ENCODE measurements around the gene P2RY12. TPM values are rescaled to one million over a fixed set of nuclear protein-coding genes. Genes with fewer than 3 reads are reported as not detected.

The P2RY12 gene
- under 1 TPM in 1 of 2 donors, not detected in 1; 0.78 TPM for total RNA-seq

DNA sequence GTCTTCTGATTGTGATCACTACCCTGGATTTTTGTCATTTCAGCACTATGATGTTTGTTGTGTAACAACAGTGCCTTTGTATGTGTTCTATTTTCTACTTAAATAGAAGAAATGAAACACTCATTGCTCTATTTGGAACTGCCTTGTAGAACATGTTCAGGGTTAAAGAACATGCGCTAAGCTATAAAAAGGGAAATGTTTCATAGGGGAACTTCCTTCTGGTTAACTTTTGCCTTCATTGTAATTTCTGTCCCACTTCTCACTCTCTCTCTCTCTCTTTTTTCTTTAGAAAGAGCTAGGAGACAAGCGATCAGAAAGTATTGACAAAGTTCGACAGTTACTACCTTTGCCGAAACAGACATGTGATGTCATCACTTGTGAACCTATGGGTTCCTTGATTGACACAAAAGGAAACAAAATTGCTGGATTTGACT, at the start of gene P2RY12:
Gene P2RY12, minus strand, starts transcription at position 13 of the 434 bp plus-strand sequence. CDS start 45,908 bp downstream, outside the sequence.
- Histone ChIP-seq H3K4me1 (no peaks in the 10 kb centered on the region), H3K27me3 (no peaks in the 10 kb centered on the region), H3K27ac (peak within 1 kb of the TSS in 1 of 4 donors; percentile 13), H3K36me3 (replicated peaks in 1 of 2; ENCODE audit: insufficient read depth in 1 of 2, low read depth in 2 of 2) (no peaks in the 10 kb centered on the region), H3K9me3 (no peaks in the 10 kb centered on the region), H3K4me3 (no peak within 1 kb of the TSS)
- DNase-seq (no peak), ATAC-seq (no peak)
- intact Hi-C loops (cut with DNase I), result no loop called here
- TF ChIP-seq, protein P1, sequence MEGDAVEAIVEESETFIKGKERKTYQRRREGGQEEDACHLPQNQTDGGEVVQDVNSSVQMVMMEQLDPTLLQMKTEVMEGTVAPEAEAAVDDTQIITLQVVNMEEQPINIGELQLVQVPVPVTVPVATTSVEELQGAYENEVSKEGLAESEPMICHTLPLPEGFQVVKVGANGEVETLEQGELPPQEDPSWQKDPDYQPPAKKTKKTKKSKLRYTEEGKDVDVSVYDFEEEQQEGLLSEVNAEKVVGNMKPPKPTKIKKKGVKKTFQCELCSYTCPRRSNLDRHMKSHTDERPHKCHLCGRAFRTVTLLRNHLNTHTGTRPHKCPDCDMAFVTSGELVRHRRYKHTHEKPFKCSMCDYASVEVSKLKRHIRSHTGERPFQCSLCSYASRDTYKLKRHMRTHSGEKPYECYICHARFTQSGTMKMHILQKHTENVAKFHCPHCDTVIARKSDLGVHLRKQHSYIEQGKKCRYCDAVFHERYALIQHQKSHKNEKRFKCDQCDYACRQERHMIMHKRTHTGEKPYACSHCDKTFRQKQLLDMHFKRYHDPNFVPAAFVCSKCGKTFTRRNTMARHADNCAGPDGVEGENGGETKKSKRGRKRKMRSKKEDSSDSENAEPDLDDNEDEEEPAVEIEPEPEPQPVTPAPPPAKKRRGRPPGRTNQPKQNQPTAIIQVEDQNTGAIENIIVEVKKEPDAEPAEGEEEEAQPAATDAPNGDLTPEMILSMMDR (IDR thresholded peaks at IDR 0.05), result no peak
- no peak for TF ChIP-seq POLR2A (IDR thresholded peaks at IDR 0.05)
- WGBS, 2 donors, result 86 to 87% methylated on average over 4 of the region's 4 CpGs

DNA sequence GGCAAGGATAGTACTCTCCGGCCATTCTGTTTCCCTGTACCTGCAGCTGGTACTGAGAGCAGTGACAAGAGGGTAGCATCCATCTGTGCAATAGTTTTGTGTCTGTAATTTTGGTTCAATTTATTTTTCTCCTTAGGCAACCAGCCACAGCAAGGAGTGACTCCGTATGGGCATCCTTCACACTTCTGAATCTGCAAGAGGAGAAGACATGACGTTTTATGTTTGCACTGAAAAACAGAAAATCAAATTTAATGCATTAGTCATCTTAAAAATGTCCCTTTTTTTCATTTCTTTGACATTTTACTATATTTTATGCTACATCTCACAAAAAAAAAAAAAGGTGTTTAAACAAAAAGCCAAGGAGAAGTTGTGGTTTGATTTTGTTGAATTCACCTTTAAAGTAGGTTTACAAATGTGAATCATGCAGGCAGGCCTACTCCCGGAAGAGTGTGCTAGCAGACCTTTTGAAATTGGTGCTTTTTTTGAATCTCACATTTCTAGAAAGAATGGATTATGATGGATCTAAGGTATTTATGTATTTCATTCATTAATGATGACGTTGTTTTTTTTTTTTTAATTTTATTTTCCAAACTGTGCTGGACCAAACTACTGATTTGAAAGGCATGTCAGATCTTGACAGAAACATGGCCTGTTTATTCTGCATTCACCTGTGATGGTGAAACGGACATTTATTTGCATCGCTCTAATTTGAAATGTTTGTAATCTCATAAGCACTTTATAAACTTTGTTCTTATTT, 48.2 kb upstream of the P2RY12 start:
- Histone ChIP-seq H3K4me3 (no peak overlapping the region), H3K36me3 (replicated peaks in 1 of 2; ENCODE audit: insufficient read depth in 1 of 2, low read depth in 2 of 2) (no peaks in the 10 kb centered on the region), H3K27me3 (no peaks in the 10 kb centered on the region), H3K9me3 (no peaks in the 10 kb centered on the region), H3K27ac (no peak overlapping the region), H3K4me1 (no peaks in the 10 kb centered on the region)
- 82 to 83% methylated on average over 7 of the region's 7 CpGs for WGBS, 2 donors
- intact Hi-C loops (cut with DNase I), result no loop called here
- DNase-seq (no peak), ATAC-seq (no peak)
- TF ChIP-seq, protein P1 (IDR thresholded peaks at IDR 0.05), result no peak
- no peak for TF ChIP-seq POLR2A (IDR thresholded peaks at IDR 0.05)

DNA sequence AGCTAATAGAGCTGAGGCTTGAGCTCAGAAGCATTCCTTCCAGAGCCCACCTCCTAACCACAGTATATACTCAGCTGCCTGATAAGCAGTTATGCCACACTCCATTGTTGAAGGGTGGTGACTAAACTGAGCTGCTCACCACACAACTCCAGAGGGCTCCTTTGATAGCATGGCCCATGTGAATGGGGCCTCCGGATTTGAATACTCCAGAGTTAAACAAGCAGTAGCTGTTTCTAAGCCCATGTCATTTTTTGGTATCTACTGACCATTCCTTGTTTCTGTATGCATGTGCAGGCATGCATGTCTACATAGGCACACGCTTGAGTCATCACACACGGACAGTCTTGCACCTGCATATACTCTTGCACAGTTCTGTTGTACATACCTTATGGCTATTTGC, 47.4 kb upstream of the P2RY12 start:
- Histone ChIP-seq H3K9me3 (no peaks in the 10 kb centered on the region), H3K4me3 (no peak overlapping the region), H3K27me3 (no peaks in the 10 kb centered on the region), H3K36me3 (replicated peaks in 1 of 2; ENCODE audit: insufficient read depth in 1 of 2, low read depth in 2 of 2) (no peaks in the 10 kb centered on the region), H3K4me1 (no peaks in the 10 kb centered on the region), H3K27ac (no peak overlapping the region)
- ATAC-seq, result no peak
- intact Hi-C loops (cut with DNase I), result no loop called here
- 83 to 94% methylated on average over 3 of the region's 3 CpGs for WGBS, 2 donors
- TF ChIP-seq, protein P1 (IDR thresholded peaks at IDR 0.05), result no peak
- TF ChIP-seq POLR2A (IDR thresholded peaks at IDR 0.05), result no peak
- no peak for DNase-seq

DNA sequence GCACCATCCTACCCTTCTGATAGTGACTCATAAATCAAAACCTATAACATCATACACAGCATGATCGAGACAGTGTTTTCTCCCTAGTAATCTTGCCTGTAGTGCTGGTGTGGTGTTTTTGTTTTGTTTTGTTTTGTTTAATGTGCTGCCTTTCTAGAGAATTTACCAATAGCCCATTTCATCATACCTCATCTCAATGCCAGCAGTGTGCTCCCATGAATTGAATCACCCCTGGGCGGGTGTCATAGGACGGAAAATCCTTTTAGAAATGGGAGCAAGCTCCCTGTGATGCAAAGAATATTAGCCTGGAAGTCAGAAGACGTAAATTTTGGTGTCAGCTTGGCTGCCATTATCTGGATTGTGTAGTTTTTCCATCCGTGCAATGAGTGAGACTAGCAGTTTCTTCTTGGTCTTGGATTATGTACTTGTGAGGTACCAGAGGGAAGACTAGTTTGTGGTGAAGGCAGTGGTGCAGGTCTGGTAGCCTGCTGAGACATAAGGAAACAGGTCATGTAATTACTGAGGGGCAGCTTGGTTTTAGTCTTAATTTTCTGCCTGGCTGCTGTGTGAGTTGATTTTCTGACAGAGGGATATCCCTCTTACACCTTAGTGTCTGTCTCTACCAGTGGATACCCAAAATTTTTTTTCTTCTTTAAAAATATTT, 46.4 kb upstream of the P2RY12 start:
- H3K9me3 ChIP-seq, result no peaks in the 10 kb centered on the region
- no peak for DNase-seq
- no peak overlapping the region for H3K4me3 ChIP-seq
- TF ChIP-seq POLR2A (IDR thresholded peaks at IDR 0.05), result no peak
- H3K27me3 ChIP-seq, result no peaks in the 10 kb centered on the region
- WGBS, 2 donors, result 75 to 83% methylated on average over 5 of the region's 5 CpGs
- intact Hi-C loops (cut with DNase I), result no loop called here
- no peak for ATAC-seq
- no peaks in the 10 kb centered on the region for H3K4me1 ChIP-seq
- H3K27ac ChIP-seq, result no peak overlapping the region
- no peaks in the 10 kb centered on the region for H3K36me3 ChIP-seq (replicated peaks in 1 of 2; ENCODE audit: insufficient read depth in 1 of 2, low read depth in 2 of 2)

DNA sequence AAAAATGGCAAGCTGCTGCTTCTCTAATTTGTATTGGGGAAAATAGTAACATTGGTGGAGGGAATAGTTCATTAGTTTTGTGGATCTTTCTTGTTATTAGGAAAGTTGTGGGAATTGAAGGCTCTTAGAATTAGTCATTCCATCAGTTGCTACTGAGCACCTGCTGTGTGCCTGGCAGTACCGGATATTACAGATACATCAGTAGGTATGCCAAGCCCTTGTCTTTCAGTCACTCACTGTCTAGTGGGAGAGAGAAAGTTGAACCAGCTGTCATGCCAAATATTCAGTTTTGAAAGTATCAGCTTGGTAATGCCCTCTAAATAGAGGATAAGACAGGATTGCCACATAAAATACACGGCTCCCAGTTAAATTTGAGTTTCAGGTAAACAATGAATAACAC, 43.8 kb upstream of the P2RY12 start:
- TF ChIP-seq, protein P1 (IDR thresholded peaks at IDR 0.05), result no peak
- no peak for TF ChIP-seq POLR2A (IDR thresholded peaks at IDR 0.05)
- intact Hi-C loops (cut with DNase I), result no loop called here
- Histone ChIP-seq H3K36me3 (replicated peaks in 1 of 2; ENCODE audit: insufficient read depth in 1 of 2, low read depth in 2 of 2) (no peaks in the 10 kb centered on the region), H3K27me3 (no peaks in the 10 kb centered on the region), H3K9me3 (no peaks in the 10 kb centered on the region), H3K27ac (no peak overlapping the region), H3K4me1 (no peaks in the 10 kb centered on the region), H3K4me3 (no peak overlapping the region)
- DNase-seq, result no peak
- 73 to 92% methylated on average over 2 of the region's 2 CpGs for WGBS, 2 donors
- no peak for ATAC-seq
